Cardiac fibroblast (primary cell): ENCODE data around the gene SLIT3.
"Not testable (repeated sequence)": the region's sequence is repeated elsewhere in the genome, so short reads cannot be mapped to it uniquely, and the experiment has no call there.

Experiments used
- DNase-seq, 2 donors: peaks; one replicate each; pipeline versions ENCODE4 v3.0.0 to v3.0.0-alpha.2; 2010; ENCODE audit warnings: low read depth in 2 of 2
- H3K4me3 ChIP-seq, 2 donors: replicated peaks in 1 of 2; 1 replicate in 1 of 2; 2 replicates in 1 of 2; pipeline ENCODE4 v1.5.1; 2011; ENCODE audit warnings: low read depth in 2 of 2, low read length in 2 of 2, mild to moderate bottlenecking in 2 of 2, moderate library complexity in 1 of 2
- TF ChIP-seq, protein P1 (sequence below): IDR thresholded peaks from one replicate; pipeline ENCODE4 v1.5.1; 2011; ENCODE audit warnings: low read depth, mild to moderate bottlenecking, low read length, inconsistent platforms

Gene SLIT3

DNA sequence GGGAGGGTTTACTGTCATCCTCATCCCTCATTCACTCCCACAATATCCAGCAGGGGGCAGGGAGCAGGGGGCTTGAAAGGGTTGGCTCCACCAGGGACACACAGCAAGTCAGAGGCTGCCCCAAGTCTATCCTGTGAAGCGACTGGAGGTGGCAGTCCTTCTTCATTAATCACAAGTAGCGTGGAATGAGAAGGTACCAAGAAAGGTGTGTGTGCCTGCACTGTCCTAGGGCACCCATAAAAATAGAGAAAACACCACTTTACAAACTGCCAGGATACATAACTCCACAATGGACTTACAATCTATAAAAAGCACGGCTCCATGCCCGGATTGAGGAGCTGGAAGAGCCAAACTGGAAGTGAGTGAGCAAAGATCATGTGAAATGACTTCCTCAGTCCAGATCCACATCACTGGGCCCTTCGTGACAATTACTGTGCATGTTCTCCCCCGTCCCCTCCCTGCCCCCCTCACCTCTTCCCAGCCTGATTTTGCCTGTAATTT is 183.9 kb downstream of the SLIT3 start:
- TF ChIP-seq, protein P1, sequence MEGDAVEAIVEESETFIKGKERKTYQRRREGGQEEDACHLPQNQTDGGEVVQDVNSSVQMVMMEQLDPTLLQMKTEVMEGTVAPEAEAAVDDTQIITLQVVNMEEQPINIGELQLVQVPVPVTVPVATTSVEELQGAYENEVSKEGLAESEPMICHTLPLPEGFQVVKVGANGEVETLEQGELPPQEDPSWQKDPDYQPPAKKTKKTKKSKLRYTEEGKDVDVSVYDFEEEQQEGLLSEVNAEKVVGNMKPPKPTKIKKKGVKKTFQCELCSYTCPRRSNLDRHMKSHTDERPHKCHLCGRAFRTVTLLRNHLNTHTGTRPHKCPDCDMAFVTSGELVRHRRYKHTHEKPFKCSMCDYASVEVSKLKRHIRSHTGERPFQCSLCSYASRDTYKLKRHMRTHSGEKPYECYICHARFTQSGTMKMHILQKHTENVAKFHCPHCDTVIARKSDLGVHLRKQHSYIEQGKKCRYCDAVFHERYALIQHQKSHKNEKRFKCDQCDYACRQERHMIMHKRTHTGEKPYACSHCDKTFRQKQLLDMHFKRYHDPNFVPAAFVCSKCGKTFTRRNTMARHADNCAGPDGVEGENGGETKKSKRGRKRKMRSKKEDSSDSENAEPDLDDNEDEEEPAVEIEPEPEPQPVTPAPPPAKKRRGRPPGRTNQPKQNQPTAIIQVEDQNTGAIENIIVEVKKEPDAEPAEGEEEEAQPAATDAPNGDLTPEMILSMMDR = no peak
- DNase-seq = peak in 1 of 2 donors; percentile 30
- H3K4me3 ChIP-seq = no peak overlapping the region

DNA sequence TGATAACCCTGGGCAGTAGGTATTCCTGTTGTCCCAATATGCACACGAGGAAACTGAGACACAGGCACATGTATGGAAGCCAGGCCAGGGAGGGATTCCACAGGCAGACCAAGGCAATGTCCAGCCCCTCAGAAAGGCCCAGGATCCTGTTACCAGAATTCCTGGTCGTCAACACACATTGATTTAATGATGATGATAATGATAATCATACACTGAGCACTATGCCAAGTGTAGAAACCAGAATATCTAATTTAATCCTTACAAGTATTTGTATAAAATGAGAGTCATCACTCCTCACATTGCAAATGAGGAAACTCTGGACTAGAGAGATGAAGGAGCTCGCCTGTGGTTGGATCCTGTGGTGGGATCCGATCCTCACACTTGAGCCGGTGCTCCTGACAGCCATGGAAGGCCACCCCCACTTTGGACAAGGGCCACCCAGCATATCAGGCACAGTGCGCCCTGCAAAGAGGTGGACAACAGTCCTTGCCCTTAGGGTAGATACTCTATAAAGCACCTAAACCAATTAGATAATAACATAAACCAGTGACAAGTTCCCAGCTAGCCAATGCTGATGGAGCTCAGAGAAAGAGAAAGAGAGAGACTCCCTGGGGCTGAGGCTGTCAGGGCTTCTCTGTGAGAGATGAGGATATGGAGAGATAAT is 185.3 kb downstream of the SLIT3 start:
- H3K4me3 ChIP-seq = no peak overlapping the region
- no peak for DNase-seq
- TF ChIP-seq, protein P1 = no peak

DNA sequence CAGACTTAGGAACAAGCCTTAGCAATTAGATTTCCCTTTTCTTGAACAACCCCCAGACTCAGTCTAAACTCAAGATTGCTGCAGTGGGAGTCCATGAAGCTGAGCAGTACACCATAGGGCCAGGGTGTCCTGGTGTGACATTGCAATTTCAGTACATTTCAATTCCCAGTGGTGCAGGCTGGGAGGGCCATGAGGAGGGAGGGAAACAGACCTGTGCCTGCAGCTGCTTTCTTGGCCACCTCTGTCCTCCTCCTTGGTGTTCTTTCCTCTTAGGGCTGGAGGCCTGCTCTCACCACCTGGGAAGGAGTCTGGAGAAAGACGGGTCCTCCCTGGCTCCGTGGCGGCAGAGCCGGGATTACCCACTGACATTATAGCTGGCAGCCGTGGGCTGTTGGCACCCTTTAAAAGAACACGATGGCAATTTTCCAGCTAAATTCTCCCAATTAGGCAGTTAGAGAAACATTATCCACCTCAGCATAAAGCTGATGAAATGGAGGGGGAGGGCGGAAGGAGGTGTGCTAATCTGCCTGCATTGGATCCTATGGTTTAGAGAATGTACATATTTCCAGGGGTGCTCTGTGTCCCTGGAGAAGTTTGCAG is 186.4 kb downstream of the SLIT3 start:
- TF ChIP-seq, protein P1 = no peak
- no peak overlapping the region for H3K4me3 ChIP-seq
- no peak for DNase-seq

DNA sequence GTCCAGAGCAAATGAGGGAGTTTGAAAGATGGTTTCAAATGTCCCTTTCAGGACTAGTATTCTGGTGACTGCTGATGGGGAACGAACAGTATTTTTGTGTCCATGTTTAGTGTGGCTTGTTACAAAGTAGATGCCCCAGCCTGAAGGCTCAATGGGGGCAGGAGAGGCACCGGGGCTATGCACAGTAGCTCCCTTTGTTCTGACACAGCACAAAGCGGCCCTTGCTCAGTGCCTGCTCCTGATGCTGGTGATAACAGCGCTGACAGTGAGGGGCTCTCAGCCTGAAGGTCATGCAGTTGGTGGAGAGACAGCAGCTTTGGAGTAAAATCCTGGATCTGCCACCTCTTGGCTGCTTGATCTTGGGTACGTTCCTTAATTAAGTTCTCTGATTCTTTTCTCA is 188.9 kb downstream of the SLIT3 start:
- TF ChIP-seq, protein P1 = no peak
- no peak for DNase-seq
- H3K4me3 ChIP-seq = no peak overlapping the region

DNA sequence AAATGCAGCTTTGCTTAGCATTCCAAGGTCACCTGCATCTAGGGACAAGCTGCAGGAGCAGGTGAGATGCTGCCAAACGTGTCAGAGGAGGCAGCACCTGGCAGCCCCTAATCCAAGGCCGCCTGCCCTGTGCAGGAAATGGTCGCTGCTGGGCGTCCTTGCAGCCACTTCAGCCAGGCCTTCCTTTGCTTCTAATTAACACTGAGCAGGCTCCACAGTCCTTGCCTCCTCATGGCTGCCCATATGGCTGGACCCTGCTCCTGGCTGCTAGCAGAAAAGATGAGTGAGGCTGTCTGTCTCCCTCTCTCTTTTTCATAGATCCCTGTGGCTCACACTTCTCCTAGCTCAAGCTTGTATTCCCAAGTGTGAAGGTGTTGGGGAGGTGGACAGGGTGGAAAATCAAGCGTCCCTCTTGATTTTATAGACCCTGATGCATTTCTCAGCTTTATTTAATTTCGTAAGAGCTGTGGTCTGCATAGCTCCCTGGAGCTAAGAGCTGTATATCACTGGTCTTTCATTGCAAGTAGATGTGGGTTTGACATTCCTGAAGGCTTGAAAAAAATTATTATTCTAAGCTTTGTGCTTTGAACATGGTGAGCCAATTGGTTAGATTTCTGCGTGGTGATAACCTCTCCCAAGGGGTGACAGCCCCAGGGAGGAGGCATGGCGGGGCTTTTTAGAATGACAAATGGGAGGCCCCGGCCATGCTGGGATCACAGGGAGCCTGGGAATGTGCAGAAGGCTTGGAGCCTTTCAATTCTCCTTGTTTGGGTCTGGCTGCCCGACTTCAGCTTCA is 193.8 kb downstream of the SLIT3 start:
- DNase-seq = peak in 1 of 2 donors; percentile 13
- TF ChIP-seq, protein P1 = no peak
- H3K4me3 ChIP-seq = no peak overlapping the region

DNA sequence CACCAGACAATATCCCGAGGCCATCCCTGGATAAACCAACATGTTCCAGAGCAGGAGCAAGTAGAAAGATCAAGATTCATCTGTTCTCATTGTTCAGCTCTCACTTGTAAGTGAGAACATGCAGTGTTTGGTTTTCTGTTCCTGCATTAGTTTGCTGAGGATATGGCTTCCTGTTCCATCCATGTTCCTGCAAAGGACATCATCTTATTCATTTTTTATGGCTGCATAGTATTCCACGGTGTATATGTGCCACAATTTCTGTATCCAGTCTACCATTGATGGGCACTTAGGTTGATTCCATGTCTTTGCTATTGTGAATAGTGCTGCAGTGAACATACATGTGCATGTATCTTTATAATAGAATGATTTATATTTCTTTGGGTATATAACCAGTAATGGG is 195.4 kb downstream of the SLIT3 start:
- DNase-seq, H3K4me3 ChIP-seq: not testable (repeated sequence)

DNA sequence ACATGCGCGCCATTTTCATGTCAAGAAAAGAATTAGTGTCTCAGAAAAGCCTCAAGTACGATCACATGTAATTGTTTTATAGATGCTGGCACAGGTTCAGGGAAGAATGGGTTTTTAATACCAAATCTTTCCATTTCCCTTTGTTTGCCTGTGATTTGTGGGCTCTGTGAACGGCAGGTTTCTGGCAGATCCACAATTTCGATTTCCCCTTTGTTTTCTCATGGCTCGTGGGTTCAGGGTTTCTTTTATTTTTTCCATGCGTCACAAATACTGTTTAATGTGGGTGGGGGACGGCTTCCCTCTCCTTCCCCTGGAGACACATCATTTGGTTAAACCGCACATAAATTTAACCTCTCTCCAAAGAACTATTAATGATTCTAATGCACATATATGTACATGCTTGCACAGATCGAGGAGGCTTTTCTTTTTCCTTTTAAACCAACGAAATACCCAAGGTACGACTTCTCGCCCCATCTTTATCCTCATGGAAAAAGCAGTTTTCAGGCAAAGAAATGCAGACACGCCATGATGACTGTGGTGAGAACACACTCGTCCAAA is 195.9 kb downstream of the SLIT3 start:
- no peak for DNase-seq
- TF ChIP-seq, protein P1 = no peak
- no peak overlapping the region for H3K4me3 ChIP-seq
